ENCODE data around the gene NUP85.

Gene NUP85

GRCh38 chr17:75238020-75238580, 32.6 kb downstream of the NUP85 start:
- Histone ChIP-seq H2BK5ac (ENCODE audit: low read depth, low read length, poor library complexity, severe bottlenecking) (no peak overlapping the region), H3K4me1 (ENCODE audit: control insufficient read depth, insufficient read depth, low read depth, low read length) (no peaks in the 10 kb centered on the region), H3K27ac (ENCODE audit: low read length, poor library complexity, severe bottlenecking) (no peak overlapping the region), H2BK120ac (ENCODE audit: low read depth, low read length) (no peak overlapping the region), H4K91ac (ENCODE audit: low read length) (no peak overlapping the region), H4K8ac (ENCODE audit: low read length) (no peak overlapping the region), H3K4ac (ENCODE audit: low read depth in 1 of 2, low read length in 2 of 2) (no peak overlapping the region), H2AK5ac (ENCODE audit: low read length, severe bottlenecking) (no peak overlapping the region), H3K18ac (ENCODE audit: low read depth in 1 of 2, low read length in 2 of 2) (no peak overlapping the region), H3K4me2 (ENCODE audit: low read length, poor library complexity, severe bottlenecking) (no peak overlapping the region), H2AFZ (ENCODE audit: low read depth, low read length) (no peak overlapping the region), H3K23ac (ENCODE audit: low read length in 2 of 2) (no peak overlapping the region), H2BK12ac (ENCODE audit: low read length in 2 of 2) (no peak overlapping the region), H3K9me3 (ENCODE audit: control insufficient read depth, low read length) (no peaks in the 10 kb centered on the region), H2BK15ac (ENCODE audit: low read depth, poor library complexity, severe bottlenecking) (no peak overlapping the region), H3K14ac (ENCODE audit: low read length in 2 of 2) (no peak overlapping the region), H3K79me1 (replicated peaks; ENCODE audit: low read length, poor library complexity, severe bottlenecking) (peaks cover 11% of the 10 kb centered on the region), H3K9ac (ENCODE audit: low read length) (no peak overlapping the region), H3K36me3 (ENCODE audit: control insufficient read depth in 1 of 2, insufficient read depth in 2 of 2, low read depth in 1 of 2, low read length in 2 of 2) (peaks cover 81 to 91% of the 10 kb centered on the region in 2 experiments), H3K27me3 (ENCODE audit: control insufficient read depth in 1 of 2, insufficient read depth in 1 of 2, low read length in 2 of 2) (no peaks in the 10 kb centered on the region), H3K4me3 (ENCODE audit: insufficient read depth in 1 of 2, low read depth in 1 of 2, low read length in 2 of 2) (no peak overlapping the region)
- WGBS: 94% methylated on average over 11 of the region's 11 CpGs
- DNase-seq: no peak

- no peaks in the 10 kb centered on the region for H3K9me3 ChIP-seq (ENCODE audit: control insufficient read depth, low read length)
- H2AK5ac ChIP-seq (ENCODE audit: low read length, severe bottlenecking): no peak overlapping the region
- no peak overlapping the region for H3K4me2 ChIP-seq (ENCODE audit: low read length, poor library complexity, severe bottlenecking)
- peaks cover 87 to 94% of the 10 kb centered on the region in 2 experiments for H3K36me3 ChIP-seq (ENCODE audit: control insufficient read depth in 1 of 2, insufficient read depth in 2 of 2, low read depth in 1 of 2, low read length in 2 of 2)
- no peak overlapping the region for H2BK120ac ChIP-seq (ENCODE audit: low read depth, low read length)
- H3K9ac ChIP-seq (ENCODE audit: low read length): no peak overlapping the region
- H3K23ac ChIP-seq (ENCODE audit: low read length in 2 of 2): no peak overlapping the region
- H3K79me1 ChIP-seq (replicated peaks; ENCODE audit: low read length, poor library complexity, severe bottlenecking): peaks cover 12% of the 10 kb centered on the region
- H4K91ac ChIP-seq (ENCODE audit: low read length): no peak overlapping the region
- H2BK15ac ChIP-seq (ENCODE audit: low read depth, poor library complexity, severe bottlenecking): no peak overlapping the region
- H3K4me1 ChIP-seq (ENCODE audit: control insufficient read depth, insufficient read depth, low read depth, low read length): no peaks in the 10 kb centered on the region
- H2BK5ac ChIP-seq (ENCODE audit: low read depth, low read length, poor library complexity, severe bottlenecking): no peak overlapping the region
- no peak overlapping the region for H4K8ac ChIP-seq (ENCODE audit: low read length)
- no peak overlapping the region for H3K4me3 ChIP-seq (ENCODE audit: insufficient read depth in 1 of 2, low read depth in 1 of 2, low read length in 2 of 2)
- H3K18ac ChIP-seq (ENCODE audit: low read depth in 1 of 2, low read length in 2 of 2): no peak overlapping the region
- no peaks in the 10 kb centered on the region for H3K27me3 ChIP-seq (ENCODE audit: control insufficient read depth in 1 of 2, insufficient read depth in 1 of 2, low read length in 2 of 2)
- 73% methylated on average over 13 of the region's 13 CpGs for WGBS
- DNase-seq: peak; percentile 67
- no peak overlapping the region for H3K4ac ChIP-seq (ENCODE audit: low read depth in 1 of 2, low read length in 2 of 2)
- no peak overlapping the region for H3K14ac ChIP-seq (ENCODE audit: low read length in 2 of 2)
- H2BK12ac ChIP-seq (ENCODE audit: low read length in 2 of 2): no peak overlapping the region
- no peak overlapping the region for H3K27ac ChIP-seq (ENCODE audit: low read length, poor library complexity, severe bottlenecking)
- no peak overlapping the region for H2AFZ ChIP-seq (ENCODE audit: low read depth, low read length)
These were observed 33.3 kb downstream of the NUP85 start for GRCh38 chr17:75238684-75239191.

DNA sequence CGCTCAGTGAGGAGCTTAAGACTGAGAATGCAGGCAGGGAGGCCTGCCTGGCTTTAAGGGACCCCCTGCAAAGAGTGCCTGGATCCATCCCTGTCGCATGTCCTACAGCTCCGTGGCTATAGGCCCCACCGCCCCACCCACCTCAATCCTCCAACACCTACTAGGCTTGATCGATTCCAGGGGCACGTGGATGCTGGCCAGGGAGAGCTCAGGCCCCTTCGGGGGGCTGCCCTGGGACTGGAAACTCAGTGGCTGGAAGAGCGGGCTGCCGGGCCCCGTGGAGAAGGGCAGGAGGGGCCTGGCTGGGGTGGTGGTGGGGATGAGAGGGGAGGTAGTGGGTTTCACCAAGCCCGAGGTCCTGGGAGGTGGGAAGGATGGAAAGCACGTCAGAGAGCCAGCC, 33.7 kb downstream of the NUP85 start:
- no peak overlapping the region for H3K4ac ChIP-seq (ENCODE audit: low read depth in 1 of 2, low read length in 2 of 2)
- H2AFZ ChIP-seq (ENCODE audit: low read depth, low read length): no peak overlapping the region
- WGBS: 94% methylated on average over 9 of the region's 12 CpGs
- H3K9me3 ChIP-seq (ENCODE audit: control insufficient read depth, low read length): no peaks in the 10 kb centered on the region
- no peak overlapping the region for H3K4me2 ChIP-seq (ENCODE audit: low read length, poor library complexity, severe bottlenecking)
- no peaks in the 10 kb centered on the region for H3K27me3 ChIP-seq (ENCODE audit: control insufficient read depth in 1 of 2, insufficient read depth in 1 of 2, low read length in 2 of 2)
- no peak overlapping the region for H2BK12ac ChIP-seq (ENCODE audit: low read length in 2 of 2)
- no peak overlapping the region for H2BK5ac ChIP-seq (ENCODE audit: low read depth, low read length, poor library complexity, severe bottlenecking)
- H3K4me3 ChIP-seq (ENCODE audit: insufficient read depth in 1 of 2, low read depth in 1 of 2, low read length in 2 of 2): no peak overlapping the region
- no peak overlapping the region for H2BK120ac ChIP-seq (ENCODE audit: low read depth, low read length)
- H2BK15ac ChIP-seq (ENCODE audit: low read depth, poor library complexity, severe bottlenecking): no peak overlapping the region
- H4K91ac ChIP-seq (ENCODE audit: low read length): no peak overlapping the region
- no peak overlapping the region for H4K8ac ChIP-seq (ENCODE audit: low read length)
- H3K79me1 ChIP-seq (replicated peaks; ENCODE audit: low read length, poor library complexity, severe bottlenecking): peaks cover 14% of the 10 kb centered on the region
- H3K27ac ChIP-seq (ENCODE audit: low read length, poor library complexity, severe bottlenecking): no peak overlapping the region
- H3K9ac ChIP-seq (ENCODE audit: low read length): no peak overlapping the region
- no peaks in the 10 kb centered on the region for H3K4me1 ChIP-seq (ENCODE audit: control insufficient read depth, insufficient read depth, low read depth, low read length)
- no peak for DNase-seq
- H3K23ac ChIP-seq (ENCODE audit: low read length in 2 of 2): no peak overlapping the region
- H2AK5ac ChIP-seq (ENCODE audit: low read length, severe bottlenecking): no peak overlapping the region
- no peak overlapping the region for H3K14ac ChIP-seq (ENCODE audit: low read length in 2 of 2)
- H3K36me3 ChIP-seq (ENCODE audit: control insufficient read depth in 1 of 2, insufficient read depth in 2 of 2, low read depth in 1 of 2, low read length in 2 of 2): peaks cover 92 to 97% of the 10 kb centered on the region in 2 experiments
- H3K18ac ChIP-seq (ENCODE audit: low read depth in 1 of 2, low read length in 2 of 2): no peak overlapping the region

DNA sequence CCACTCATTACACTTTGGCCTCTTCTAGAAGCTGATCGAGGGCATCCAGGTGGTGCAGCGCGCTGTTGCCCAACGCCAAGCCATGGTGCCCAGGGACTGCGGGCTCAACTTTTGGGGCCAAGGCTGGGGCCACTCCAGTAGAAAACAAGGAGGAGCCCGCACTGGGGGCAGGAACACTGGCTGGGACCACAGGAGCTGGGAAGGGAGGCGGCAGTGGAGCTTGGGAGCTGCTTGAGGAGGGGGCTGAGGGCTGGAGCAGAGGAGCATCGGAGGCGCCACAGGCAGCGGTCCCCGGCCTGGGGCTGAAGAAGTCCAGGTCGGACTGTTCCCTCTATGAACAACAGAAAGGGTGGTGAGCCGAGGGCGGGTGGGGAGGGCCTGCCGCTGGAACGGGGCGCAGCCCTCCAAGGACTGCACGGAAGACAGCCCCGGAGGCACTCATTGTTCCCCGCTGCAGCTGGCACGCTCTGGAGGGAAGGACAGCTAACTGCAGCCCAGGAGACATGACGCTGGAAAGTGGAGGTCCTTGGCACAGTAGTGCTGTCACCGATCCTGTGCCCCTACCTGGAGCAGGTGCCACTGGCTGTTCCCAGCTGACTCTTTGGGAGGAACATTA, 34.4 kb downstream of the NUP85 start:
- H3K18ac ChIP-seq (ENCODE audit: low read depth in 1 of 2, low read length in 2 of 2): no peak overlapping the region
- H2BK5ac ChIP-seq (ENCODE audit: low read depth, low read length, poor library complexity, severe bottlenecking): no peak overlapping the region
- H3K4me1 ChIP-seq (ENCODE audit: control insufficient read depth, insufficient read depth, low read depth, low read length): no peaks in the 10 kb centered on the region
- H2AK5ac ChIP-seq (ENCODE audit: low read length, severe bottlenecking): no peak overlapping the region
- no peaks in the 10 kb centered on the region for H3K27me3 ChIP-seq (ENCODE audit: control insufficient read depth in 1 of 2, insufficient read depth in 1 of 2, low read length in 2 of 2)
- no peak overlapping the region for H3K23ac ChIP-seq (ENCODE audit: low read length in 2 of 2)
- H3K4ac ChIP-seq (ENCODE audit: low read depth in 1 of 2, low read length in 2 of 2): no peak overlapping the region
- no peak overlapping the region for H3K4me3 ChIP-seq (ENCODE audit: insufficient read depth in 1 of 2, low read depth in 1 of 2, low read length in 2 of 2)
- peak overlapping the region; percentile 21 for H4K8ac ChIP-seq (ENCODE audit: low read length)
- H2BK12ac ChIP-seq (ENCODE audit: low read length in 2 of 2): no peak overlapping the region
- no peak for DNase-seq
- no peak overlapping the region for H2AFZ ChIP-seq (ENCODE audit: low read depth, low read length)
- no peak overlapping the region for H3K27ac ChIP-seq (ENCODE audit: low read length, poor library complexity, severe bottlenecking)
- no peak overlapping the region for H4K91ac ChIP-seq (ENCODE audit: low read length)
- H2BK15ac ChIP-seq (ENCODE audit: low read depth, poor library complexity, severe bottlenecking): no peak overlapping the region
- peak overlapping the region; percentile 65 for H3K9ac ChIP-seq (ENCODE audit: low read length)
- peaks cover 94 to 97% of the 10 kb centered on the region in 2 experiments for H3K36me3 ChIP-seq (ENCODE audit: control insufficient read depth in 1 of 2, insufficient read depth in 2 of 2, low read depth in 1 of 2, low read length in 2 of 2)
- no peak overlapping the region for H3K4me2 ChIP-seq (ENCODE audit: low read length, poor library complexity, severe bottlenecking)
- no peak overlapping the region for H2BK120ac ChIP-seq (ENCODE audit: low read depth, low read length)
- H3K14ac ChIP-seq (ENCODE audit: low read length in 2 of 2): no peak overlapping the region
- H3K9me3 ChIP-seq (ENCODE audit: control insufficient read depth, low read length): no peaks in the 10 kb centered on the region
- WGBS: 97% methylated on average over 23 of the region's 23 CpGs
- peaks cover 16% of the 10 kb centered on the region for H3K79me1 ChIP-seq (replicated peaks; ENCODE audit: low read length, poor library complexity, severe bottlenecking)

All from mesenchymal stem cell (in vitro differentiated cells and primary cell).